ENCODE data around the gene PLS3.
"Not testable (repeated sequence)": the region's sequence is repeated elsewhere in the genome, so short reads cannot be mapped to it uniquely, and the experiment has no call there.

The PLS3 gene

DNA sequence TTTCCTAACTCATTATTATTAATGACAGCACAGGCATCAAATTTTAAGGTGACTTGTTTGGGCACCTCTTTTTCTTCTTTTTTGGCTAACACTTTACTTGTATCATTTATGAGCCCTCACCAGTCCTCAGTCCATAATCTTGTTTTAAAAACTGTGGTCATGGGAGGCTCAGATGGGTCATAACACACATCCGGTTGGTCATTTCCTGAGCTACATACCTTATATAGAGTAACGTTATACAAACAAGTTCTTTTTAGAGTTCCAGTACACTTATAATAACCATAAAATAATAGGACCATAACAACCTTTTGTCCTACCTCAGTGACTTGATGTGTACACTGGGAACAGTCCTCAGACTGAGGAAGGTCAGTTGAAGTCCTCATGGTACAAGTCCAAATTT, 21.1 kb upstream of the PLS3 start:
- no peak for ATAC-seq (ENCODE audit: low read depth)
- no peak overlapping the region for H3K27ac ChIP-seq (ENCODE audit: poor library complexity, severe bottlenecking)
- no peak for DNase-seq (ENCODE audit: low spot score)
- no peaks in the 10 kb centered on the region for H3K4me1 ChIP-seq (ENCODE audit: insufficient read depth, poor library complexity, severe bottlenecking)
- TF ChIP-seq, protein P1, sequence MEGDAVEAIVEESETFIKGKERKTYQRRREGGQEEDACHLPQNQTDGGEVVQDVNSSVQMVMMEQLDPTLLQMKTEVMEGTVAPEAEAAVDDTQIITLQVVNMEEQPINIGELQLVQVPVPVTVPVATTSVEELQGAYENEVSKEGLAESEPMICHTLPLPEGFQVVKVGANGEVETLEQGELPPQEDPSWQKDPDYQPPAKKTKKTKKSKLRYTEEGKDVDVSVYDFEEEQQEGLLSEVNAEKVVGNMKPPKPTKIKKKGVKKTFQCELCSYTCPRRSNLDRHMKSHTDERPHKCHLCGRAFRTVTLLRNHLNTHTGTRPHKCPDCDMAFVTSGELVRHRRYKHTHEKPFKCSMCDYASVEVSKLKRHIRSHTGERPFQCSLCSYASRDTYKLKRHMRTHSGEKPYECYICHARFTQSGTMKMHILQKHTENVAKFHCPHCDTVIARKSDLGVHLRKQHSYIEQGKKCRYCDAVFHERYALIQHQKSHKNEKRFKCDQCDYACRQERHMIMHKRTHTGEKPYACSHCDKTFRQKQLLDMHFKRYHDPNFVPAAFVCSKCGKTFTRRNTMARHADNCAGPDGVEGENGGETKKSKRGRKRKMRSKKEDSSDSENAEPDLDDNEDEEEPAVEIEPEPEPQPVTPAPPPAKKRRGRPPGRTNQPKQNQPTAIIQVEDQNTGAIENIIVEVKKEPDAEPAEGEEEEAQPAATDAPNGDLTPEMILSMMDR (IDR thresholded peaks at IDR 0.05; ENCODE audit: poor library complexity, severe bottlenecking) = no peak
- no peaks in the 10 kb centered on the region for H3K27me3 ChIP-seq (ENCODE audit: insufficient read depth, poor library complexity, severe bottlenecking)
- H3K36me3 ChIP-seq (ENCODE audit: low read depth) = no peaks in the 10 kb centered on the region
- H3K4me3 ChIP-seq (ENCODE audit: severe bottlenecking) = no peak overlapping the region
- no peaks in the 10 kb centered on the region for H3K9me3 ChIP-seq (ENCODE audit: severe bottlenecking)

DNA sequence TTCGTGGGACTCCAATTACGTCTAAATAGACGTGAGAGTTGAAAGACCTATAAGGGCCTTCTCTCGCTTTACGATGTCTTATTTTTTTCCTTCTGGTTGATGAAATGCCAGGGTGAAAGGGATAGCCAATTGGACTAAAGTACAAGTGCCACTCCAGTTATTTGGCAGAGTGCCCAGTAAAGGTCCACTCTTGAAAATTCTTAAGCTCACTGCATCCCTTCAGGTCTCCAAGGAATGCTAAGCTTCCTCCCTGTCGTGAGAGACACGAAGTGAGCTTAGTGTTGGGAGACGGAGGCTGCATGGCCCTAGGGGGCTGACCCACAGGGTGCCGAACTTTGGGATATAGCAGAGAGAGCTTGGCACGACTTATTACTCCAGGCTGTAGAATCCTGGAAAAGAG, 19.9 kb upstream of the PLS3 start:
- H3K9me3 ChIP-seq (ENCODE audit: severe bottlenecking); H3K4me1 ChIP-seq (ENCODE audit: insufficient read depth, poor library complexity, severe bottlenecking); ATAC-seq (ENCODE audit: low read depth); H3K27ac ChIP-seq (ENCODE audit: poor library complexity, severe bottlenecking); DNase-seq (ENCODE audit: low spot score); H3K27me3 ChIP-seq (ENCODE audit: insufficient read depth, poor library complexity, severe bottlenecking); H3K36me3 ChIP-seq (ENCODE audit: low read depth); H3K4me3 ChIP-seq (ENCODE audit: severe bottlenecking): not testable (repeated sequence)

DNA sequence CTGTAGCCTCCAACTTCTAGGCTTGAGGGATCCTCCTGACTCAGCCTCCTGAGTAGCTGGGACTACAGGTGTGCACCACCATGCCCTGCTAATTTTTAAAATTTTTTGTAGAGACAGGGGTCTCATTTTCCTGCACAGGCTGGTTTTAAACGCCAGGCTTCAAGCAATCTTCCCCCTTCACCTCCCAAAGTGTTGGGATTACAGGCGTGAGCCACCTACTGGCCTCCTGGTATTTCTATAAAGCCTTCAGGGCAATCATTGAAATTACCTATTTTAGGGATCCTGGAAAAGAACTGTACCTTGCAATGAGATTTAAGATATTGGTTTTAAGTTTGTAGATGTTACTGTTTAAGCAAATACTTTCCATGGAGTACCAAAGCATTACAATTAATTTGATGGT, 13.5 kb upstream of the PLS3 start:
- Histone ChIP-seq H3K9me3 (ENCODE audit: severe bottlenecking) (no peaks in the 10 kb centered on the region), H3K27me3 (ENCODE audit: insufficient read depth, poor library complexity, severe bottlenecking) (no peaks in the 10 kb centered on the region)
- DNase-seq (ENCODE audit: low spot score) = no peak

DNA sequence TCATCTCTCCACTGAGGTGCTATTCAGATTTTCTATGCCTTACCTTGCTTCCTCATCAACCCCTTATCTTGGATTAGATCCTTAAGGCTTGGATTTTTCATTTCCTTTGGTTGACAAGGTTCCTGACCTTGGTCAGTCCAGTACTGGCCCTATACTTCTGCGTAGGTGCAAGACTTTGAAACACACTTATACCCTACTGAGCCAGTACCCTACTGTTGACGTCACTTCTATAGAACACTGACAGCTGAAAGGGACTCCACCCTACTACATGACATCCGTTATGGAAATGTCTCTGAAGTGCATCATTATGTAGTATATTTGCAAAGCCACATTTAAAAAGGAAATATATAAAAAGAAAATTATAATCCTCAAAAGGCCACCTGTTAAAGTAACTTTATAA, 12.0 kb upstream of the PLS3 start:
- DNase-seq (ENCODE audit: low spot score) = no peak
- Histone ChIP-seq H3K4me3 (ENCODE audit: severe bottlenecking) (no peak overlapping the region), H3K27ac (ENCODE audit: poor library complexity, severe bottlenecking) (no peak overlapping the region), H3K9me3 (ENCODE audit: severe bottlenecking) (no peaks in the 10 kb centered on the region), H3K4me1 (ENCODE audit: insufficient read depth, poor library complexity, severe bottlenecking) (no peaks in the 10 kb centered on the region), H3K27me3 (ENCODE audit: insufficient read depth, poor library complexity, severe bottlenecking) (no peaks in the 10 kb centered on the region), H3K36me3 (ENCODE audit: low read depth) (no peaks in the 10 kb centered on the region)
- TF ChIP-seq, protein P1 (IDR thresholded peaks at IDR 0.05; ENCODE audit: poor library complexity, severe bottlenecking) = no peak
- no peak for ATAC-seq (ENCODE audit: low read depth)

More for the DNA sequence above, 13.5 kb upstream of the PLS3 start:
- Histone ChIP-seq H3K27ac (ENCODE audit: poor library complexity, severe bottlenecking) (no peak overlapping the region), H3K4me3 (ENCODE audit: severe bottlenecking) (no peak overlapping the region), H3K4me1 (ENCODE audit: insufficient read depth, poor library complexity, severe bottlenecking) (no peaks in the 10 kb centered on the region), H3K36me3 (ENCODE audit: low read depth) (no peaks in the 10 kb centered on the region)
- TF ChIP-seq, protein P1 (IDR thresholded peaks at IDR 0.05; ENCODE audit: poor library complexity, severe bottlenecking) = peak; percentile 14
- no peak for ATAC-seq (ENCODE audit: low read depth)

DNA sequence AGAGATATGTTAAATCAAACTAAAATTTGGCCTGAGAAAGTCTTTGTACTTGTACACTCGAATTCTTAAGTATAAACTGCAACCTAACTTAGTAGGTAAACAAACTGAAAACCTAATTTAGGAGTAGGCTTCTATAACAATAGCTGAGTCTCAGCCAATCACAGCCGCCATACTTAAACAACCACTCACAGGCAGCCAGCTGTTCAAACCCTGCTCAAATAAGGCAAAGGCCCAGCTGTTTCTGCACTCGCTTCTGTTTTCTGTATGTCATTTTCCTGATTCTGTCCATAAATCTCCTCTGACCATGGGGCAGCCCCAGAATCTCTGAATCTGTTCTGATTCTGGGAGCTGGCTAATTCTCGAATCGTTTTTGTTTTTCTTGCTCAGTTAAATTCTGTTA, 7.8 kb upstream of the PLS3 start:
- no peaks in the 10 kb centered on the region for H3K36me3 ChIP-seq (ENCODE audit: low read depth)
- TF ChIP-seq, protein P1 (IDR thresholded peaks at IDR 0.05; ENCODE audit: poor library complexity, severe bottlenecking) = no peak
- no peaks in the 10 kb centered on the region for H3K27me3 ChIP-seq (ENCODE audit: insufficient read depth, poor library complexity, severe bottlenecking)
- no peak overlapping the region for H3K4me3 ChIP-seq (ENCODE audit: severe bottlenecking)
- DNase-seq (ENCODE audit: low spot score) (no peak), ATAC-seq (ENCODE audit: low read depth) (no peak)
- H3K9me3 ChIP-seq (ENCODE audit: severe bottlenecking) = no peaks in the 10 kb centered on the region
- H3K4me1 ChIP-seq (ENCODE audit: insufficient read depth, poor library complexity, severe bottlenecking) = no peaks in the 10 kb centered on the region
- H3K27ac ChIP-seq (ENCODE audit: poor library complexity, severe bottlenecking) = no peak overlapping the region
